Dermis microvascular lymphatic vessel endothelial cell (primary cell): ENCODE measurements around the gene DIDO1. TPM values are rescaled to one million over a fixed set of nuclear protein-coding genes. Genes with fewer than 3 reads are reported as not detected.

Experiments used
- DNase-seq, 2 donors: peaks; one replicate each; pipeline versions ENCODE4 v3.0.0 to v3.0.0-alpha.2; 2010; ENCODE audit warnings: low read depth in 2 of 2
- total RNA-seq: library from RNA; depleted of rRNA; stranded (reverse); fragments of >200 nt; gene quantifications from 2 replicates; pipeline ENCODE4 v1.2.1, GENCODE V29; 2014

DIDO1 gene
- total RNA-seq, 1 donor from 2014 or later: 20.4 TPM

GRCh38 chr20:62896526-62896925, 29.8 kb downstream of the DIDO1 start:
- no peak for DNase-seq

GRCh38 chr20:62895539-62895938, 30.8 kb downstream of the DIDO1 start:
- DNase-seq: no peak

GRCh38 chr20:62894261-62894660, 32.0 kb downstream of the DIDO1 start:
- DNase-seq: no peak

- no peak for DNase-seq
These were observed 32.6 kb downstream of the DIDO1 start for GRCh38 chr20:62893700-62894099.

- no peak for DNase-seq
These were observed 33.7 kb downstream of the DIDO1 start for GRCh38 chr20:62892348-62893304.

- DNase-seq: peak in 1 of 2 donors; percentile 29
These were observed 35.2 kb downstream of the DIDO1 start for GRCh38 chr20:62891111-62891510.

- DNase-seq: no peak
These were observed 35.9 kb downstream of the DIDO1 start for GRCh38 chr20:62890444-62890843.

- DNase-seq: no peak
These were observed 36.4 kb downstream of the DIDO1 start for GRCh38 chr20:62889871-62890270.

GRCh38 chr20:62889411-62889810, 36.9 kb downstream of the DIDO1 start:
- no peak for DNase-seq

GRCh38 chr20:62888910-62889309, 37.4 kb downstream of the DIDO1 start:
- DNase-seq: no peak

GRCh38 chr20:62888406-62888805, 37.9 kb downstream of the DIDO1 start:
- no peak for DNase-seq

- DNase-seq: no peak
These were observed 38.5 kb downstream of the DIDO1 start for GRCh38 chr20:62887860-62888239.

GRCh38 chr20:62887152-62887859, 39.0 kb downstream of the DIDO1 start:
- peak; percentile 48 to 91 for DNase-seq

- DNase-seq: no peak
These were observed 39.6 kb downstream of the DIDO1 start for GRCh38 chr20:62886709-62887058.

GRCh38 chr20:62885896-62886708, 40.2 kb downstream of the DIDO1 start:
- DNase-seq: no peak

- no peak for DNase-seq
These were observed 41.0 kb downstream of the DIDO1 start for GRCh38 chr20:62885046-62885895.

- no peak for DNase-seq
These were observed 41.7 kb downstream of the DIDO1 start for GRCh38 chr20:62884556-62884955.

- no peak for DNase-seq
These were observed 43.9 kb downstream of the DIDO1 start for GRCh38 chr20:62882426-62882825.

- DNase-seq: no peak
These were observed 44.5 kb downstream of the DIDO1 start for GRCh38 chr20:62881662-62882395.

- DNase-seq: no peak
These were observed 45.2 kb downstream of the DIDO1 start for GRCh38 chr20:62880935-62881661.
